Measurements from ENCODE around the gene MYOCD. TPM values are rescaled to one million over a fixed set of nuclear protein-coding genes. Genes with fewer than 3 reads are reported as not detected.

MYOCD gene
- total RNA-seq, 1 experiment from 2014 or later: 2.6 TPM

- CTCF ChIA-PET: no interaction called here
- DNase-seq: peak in 1 of 2 experiments; percentile 56
- POLR2A ChIA-PET: no interaction called here
- H3K9me3 Mint-ChIP-seq (ENCODE audit: unreplicated experiment): no peaks in the 10 kb centered on the region
- no peaks in the 10 kb centered on the region for H3K4me1 Mint-ChIP-seq (ENCODE audit: low read depth, unreplicated experiment)
- peaks cover 11% of the 10 kb centered on the region for H3K36me3 Mint-ChIP-seq (ENCODE audit: insufficient read depth, unreplicated experiment)
- intact Hi-C loops (cut with micrococcal nuclease; ENCODE audit: unreplicated experiment): no loop called here
- no peaks in the 10 kb centered on the region for H3K27me3 ChIP-seq (replicated peaks; ENCODE audit: control insufficient read depth, insufficient read depth, low read length)
- no peaks in the 10 kb centered on the region for H3K27me3 Mint-ChIP-seq (ENCODE audit: insufficient read depth, unreplicated experiment)
- BruUV-seq (replicated peaks): no TSS peak
- H3K36me3 ChIP-seq (ENCODE audit: control insufficient read depth, insufficient read depth, low read length): no peaks in the 10 kb centered on the region
- no peaks in the 10 kb centered on the region for H3K9me3 ChIP-seq
- H3K4me3 ChIP-seq (ENCODE audit: low read depth, low read length): peak overlapping the region; percentile 56
- H3K27ac Mint-ChIP-seq (ENCODE audit: unreplicated experiment): no peak overlapping the region
- TF ChIP-seq CTCF (IDR thresholded peaks at IDR 0.05; ENCODE audit: insufficient read depth in 1 of 2, low read depth in 1 of 2, low read length in 1 of 2, severe bottlenecking in 1 of 2, unreplicated experiment in 1 of 2): no peak
- peak overlapping the region; percentile 94 for H3K4me3 Mint-ChIP-seq (ENCODE audit: unreplicated experiment)
- no peaks in the 10 kb centered on the region for H3K4me1 ChIP-seq
These were observed 123.4 kb downstream of the MYOCD start for GRCh38 chr17:12789075-12789480.

- no peaks in the 10 kb centered on the region for H3K4me1 Mint-ChIP-seq (ENCODE audit: low read depth, unreplicated experiment)
- intact Hi-C loops (cut with micrococcal nuclease; ENCODE audit: unreplicated experiment): no loop called here
- H3K27ac Mint-ChIP-seq (ENCODE audit: unreplicated experiment): peak within 1 kb of the TSS; percentile 55
- Histone ChIP-seq H3K36me3 (ENCODE audit: control insufficient read depth, insufficient read depth, low read length) (no peaks in the 10 kb centered on the region), H3K9me3 (no peaks in the 10 kb centered on the region), H3K27me3 (replicated peaks; ENCODE audit: control insufficient read depth, insufficient read depth, low read length) (no peaks in the 10 kb centered on the region), H3K4me3 (ENCODE audit: low read depth, low read length) (peak within 1 kb of the TSS; percentile 56), H3K4me1 (no peaks in the 10 kb centered on the region)
- H3K36me3 Mint-ChIP-seq (ENCODE audit: insufficient read depth, unreplicated experiment): peaks cover 11% of the 10 kb centered on the region
- ChIA-PET POLR2A (no interaction called here), CTCF (no interaction called here)
- H3K27me3 Mint-ChIP-seq (ENCODE audit: insufficient read depth, unreplicated experiment): no peaks in the 10 kb centered on the region
- no peaks in the 10 kb centered on the region for H3K9me3 Mint-ChIP-seq (ENCODE audit: unreplicated experiment)
- TF ChIP-seq CTCF (IDR thresholded peaks at IDR 0.05; ENCODE audit: insufficient read depth in 1 of 2, low read depth in 1 of 2, low read length in 1 of 2, severe bottlenecking in 1 of 2, unreplicated experiment in 1 of 2): no peak
- peak within 1 kb of the TSS; percentile 94 for H3K4me3 Mint-ChIP-seq (ENCODE audit: unreplicated experiment)
- BruUV-seq (replicated peaks): no TSS peak
- DNase-seq: peak in 1 of 2 experiments; percentile 65
These were observed 124.0 kb downstream of the MYOCD start, which contains the start of gene ARHGAP44 for GRCh38 chr17:12789481-12790248. Gene ARHGAP44, plus strand, starts transcription at chr17:12789498. Its CDS starts 341 bp downstream, at chr17:12789839.

GRCh38 chr17:12790249-12791106 lies 124.8 kb downstream of the MYOCD start:
- Histone ChIP-seq H3K4me1 (no peaks in the 10 kb centered on the region), H3K36me3 (ENCODE audit: control insufficient read depth, insufficient read depth, low read length) (no peaks in the 10 kb centered on the region), H3K9me3 (no peaks in the 10 kb centered on the region), H3K27me3 (replicated peaks; ENCODE audit: control insufficient read depth, insufficient read depth, low read length) (no peaks in the 10 kb centered on the region), H3K4me3 (ENCODE audit: low read depth, low read length) (peak overlapping the region; percentile 56)
- Mint-ChIP-seq H3K27me3 (ENCODE audit: insufficient read depth, unreplicated experiment) (no peaks in the 10 kb centered on the region), H3K27ac (ENCODE audit: unreplicated experiment) (peak overlapping the region; percentile 55), H3K9me3 (ENCODE audit: unreplicated experiment) (no peaks in the 10 kb centered on the region), H3K36me3 (ENCODE audit: insufficient read depth, unreplicated experiment) (peaks cover 11% of the 10 kb centered on the region), H3K4me3 (ENCODE audit: unreplicated experiment) (peak overlapping the region; percentile 94), H3K4me1 (ENCODE audit: low read depth, unreplicated experiment) (no peaks in the 10 kb centered on the region)
- CTCF ChIA-PET: no interaction called here
- DNase-seq: no peak
- intact Hi-C loops (cut with micrococcal nuclease; ENCODE audit: unreplicated experiment): no loop called here
- TF ChIP-seq CTCF (IDR thresholded peaks at IDR 0.05; ENCODE audit: insufficient read depth in 1 of 2, low read depth in 1 of 2, low read length in 1 of 2, severe bottlenecking in 1 of 2, unreplicated experiment in 1 of 2): no peak
- POLR2A ChIA-PET: no interaction called here
- BruUV-seq (replicated peaks): no TSS peak
